GM12878 (cell line): ENCODE data around the gene BORCS6. TPM values are rescaled to one million over a fixed set of nuclear protein-coding genes. Genes with fewer than 3 reads are reported as not detected.

Source experiments
- ATAC-seq: fragments of 200-7000 bp; cut with Tn5 transposase; 3 replicates; pipeline ENCODE4 v1.9.1; 2020; ENCODE audit warnings: mild to moderate bottlenecking, moderate library complexity
- BruUV-seq: library from RNA; stranded (reverse); fragments of 400-500 nt; replicated peaks from 2 replicates; lab custom pipeline; 2021; lab: Mats Ljungman, UMichigan
- CTCF ChIA-PET: fragments of 300-600 bp; sonication (Branson Sonifier 250); formaldehyde crosslinking; extraction: SDS; loops from one replicate; lab custom pipeline; 2021; ENCODE audit warnings: inconsistent platforms; lab: Yijun Ruan, JAX
- POLR2A ChIA-PET: fragments of 350-600 bp; formaldehyde crosslinking; extraction: SDS; loops from one replicate; lab custom pipeline; 2021; ENCODE audit warnings: inconsistent platforms; lab: Charles Lee
- RAD21 ChIA-PET: fragments of 300-600 bp; sonication (Branson Sonifier 250); formaldehyde crosslinking; loops from one replicate; lab custom pipeline; 2023; ENCODE audit warnings: antibody characterized with exemption; ENCODE audit not compliant: unreplicated experiment; lab: Charles Lee
- SMC1A ChIA-PET: fragments of 300-600 bp; sonication (Branson Sonifier 250); formaldehyde crosslinking; loops from one replicate; lab custom pipeline; 2023; ENCODE audit not compliant: unreplicated experiment, uncharacterized antibody; lab: Charles Lee
- DNase-seq: peaks from one replicate; pipeline ENCODE4 v3.0.0-alpha.2; 2011; ENCODE audit warnings: low read depth, low spot score
- FAIRE-seq: peaks from 3 replicates; lab custom pipeline; 2011; peaks lifted over from hg19 to GRCh38; lab: Jason Lieb, UNC
- H2AFZ ChIP-seq: 2 replicates; pipeline ENCODE4 v1.6.0; 2011; ENCODE audit warnings: low read depth, low read length, control low read depth; ENCODE audit not compliant: control insufficient read depth
- H3K27ac ChIP-seq: 2 replicates; pipeline ENCODE4 v1.5.1; 2011; ENCODE audit warnings: control low read depth; ENCODE audit not compliant: control insufficient read depth, insufficient read depth
- H3K27me3 ChIP-seq, 2 experiments: replicated peaks in 1 of 2; 2 replicates each; pipeline versions ENCODE4 v1.6.0 to v1.6.1; 2011; ENCODE audit warnings: low read length in 1 of 2; ENCODE audit not compliant: control insufficient read depth in 2 of 2, insufficient read depth in 2 of 2
- H3K36me3 ChIP-seq, 2 experiments: 2 replicates each; pipeline ENCODE4 v1.5.1; 2011; ENCODE audit warnings: low read length in 1 of 2; ENCODE audit not compliant: control insufficient read depth in 2 of 2, insufficient read depth in 2 of 2
- H3K4me1 ChIP-seq: 2 replicates; pipeline ENCODE4 v1.6.1; 2011; ENCODE audit warnings: mild to moderate bottlenecking, low read length, moderate library complexity, mixed read lengths; ENCODE audit not compliant: control insufficient read depth, insufficient read depth
- H3K4me2 ChIP-seq: 2 replicates; pipeline ENCODE4 v1.6.0; 2011; ENCODE audit warnings: control low read depth; ENCODE audit not compliant: control insufficient read depth, insufficient read depth
- H3K4me3 ChIP-seq: fragments of 200-600 bp; sonication (generic); 2 replicates; pipeline ENCODE4 v1.5.1; 2016
- H3K79me2 ChIP-seq: 2 replicates; pipeline ENCODE4 v1.6.0; 2011; ENCODE audit warnings: low read length; ENCODE audit not compliant: control insufficient read depth, insufficient read depth
- H3K9ac ChIP-seq: 2 replicates; pipeline ENCODE4 v1.8.0; 2011; ENCODE audit warnings: low read length, control low read depth, mixed read lengths; ENCODE audit not compliant: control insufficient read depth, insufficient read depth
- H3K9me3 ChIP-seq: replicated peaks from 3 replicates; pipeline ENCODE4 v1.5.1; 2011; ENCODE audit warnings: mild to moderate bottlenecking, low read length; ENCODE audit not compliant: control insufficient read depth, insufficient read depth
- H4K20me1 ChIP-seq: 2 replicates; pipeline ENCODE4 v1.6.0; 2011; ENCODE audit not compliant: control insufficient read depth, insufficient read depth
- CBFB ChIP-seq: IDR thresholded peaks from 2 replicates; pipeline ENCODE4 v1.6.1; 2016; ENCODE audit warnings: antibody characterized with exemption, low read depth
- CHD1 ChIP-seq: IDR thresholded peaks from 2 replicates; pipeline ENCODE4 v1.6.1; 2012; ENCODE audit warnings: low read depth, low read length, improper control_type of control experiment
- CHD4 ChIP-seq: fragments of 200-600 bp; sonication (generic); IDR thresholded peaks from 2 replicates; pipeline ENCODE4 v1.6.1; 2016; ENCODE audit warnings: mild to moderate bottlenecking
- DPF2 ChIP-seq: fragments of 450-650 bp; IDR thresholded peaks from 2 replicates; pipeline ENCODE4 v1.6.1; 2017; ENCODE audit warnings: mild to moderate bottlenecking
- E2F4 ChIP-seq: IDR thresholded peaks from 2 replicates; pipeline ENCODE4 v1.6.1; 2012; ENCODE audit warnings: low read depth, low read length, improper control_type of control experiment
- EED ChIP-seq: sonication (generic); IDR thresholded peaks from 2 replicates; pipeline ENCODE4 v1.6.1; 2016; ENCODE audit warnings: antibody characterized with exemption, low read depth
- FOXM1 ChIP-seq: IDR thresholded peaks from 2 replicates; pipeline ENCODE4 v1.6.1; 2012; ENCODE audit warnings: low read depth, mild to moderate bottlenecking, inconsistent platforms, low read length, moderate library complexity
- HCFC1 ChIP-seq: fragments of 150-350 bp; IDR thresholded peaks from 2 replicates; pipeline ENCODE4 v1.6.1; 2014; ENCODE audit warnings: low read length
- JUNB ChIP-seq: IDR thresholded peaks from 2 replicates; pipeline ENCODE4 v1.6.1; 2016; ENCODE audit warnings: antibody characterized with exemption, mild to moderate bottlenecking
- KDM1A ChIP-seq: fragments of 200-600 bp; sonication (generic); IDR thresholded peaks from 2 replicates; pipeline ENCODE4 v1.6.1; 2016; ENCODE audit warnings: borderline replicate concordance
- LARP7 ChIP-seq: fragments of 450-650 bp; IDR thresholded peaks from 2 replicates; pipeline ENCODE4 v1.6.1; 2017; ENCODE audit warnings: mild to moderate bottlenecking
- MLLT1 ChIP-seq: fragments of 450-650 bp; IDR thresholded peaks from 2 replicates; pipeline ENCODE4 v1.6.1; 2016; ENCODE audit warnings: mild to moderate bottlenecking
- MTA3 ChIP-seq: IDR thresholded peaks from 2 replicates; pipeline ENCODE4 v1.6.1; 2012; ENCODE audit warnings: low read length, inconsistent platforms, borderline replicate concordance
- NFIC ChIP-seq: IDR thresholded peaks from 2 replicates; pipeline ENCODE4 v1.6.1; 2012; ENCODE audit warnings: low read depth, mild to moderate bottlenecking, inconsistent platforms, low read length, moderate library complexity
- NFYB ChIP-seq: IDR thresholded peaks from 2 replicates; pipeline ENCODE4 v1.6.1; 2011; ENCODE audit warnings: low read depth, mild to moderate bottlenecking, low read length, improper control_type of control experiment, moderate library complexity; ENCODE audit not compliant: insufficient read depth
- POLR2AphosphoS5 ChIP-seq: IDR thresholded peaks from 2 replicates; pipeline ENCODE4 v1.6.1; 2011; ENCODE audit warnings: mild to moderate bottlenecking, low read length, inconsistent platforms
- SREBF1 ChIP-seq: IDR thresholded peaks from 2 replicates; pipeline ENCODE4 v1.6.1; 2012; ENCODE audit warnings: mild to moderate bottlenecking, low read length
- SREBF2 ChIP-seq: IDR thresholded peaks from 2 replicates; pipeline ENCODE4 v1.6.1; 2012; ENCODE audit warnings: mild to moderate bottlenecking, low read length
- TCF3 ChIP-seq: IDR thresholded peaks from 2 replicates; pipeline ENCODE4 v1.6.1; 2012; ENCODE audit warnings: low read depth, mild to moderate bottlenecking, low read length, borderline replicate concordance; ENCODE audit not compliant: insufficient read depth
- ZNF384 ChIP-seq: IDR thresholded peaks from 2 replicates; pipeline ENCODE4 v1.6.1; 2012; ENCODE audit warnings: low read depth, mild to moderate bottlenecking, low read length, improper control_type of control experiment, borderline replicate concordance
- WGBS: methylation state at CpG from one replicate; pipeline ENCODE4 v1.1.6; 2016; ENCODE audit warnings: low lambda C conversion rate; ENCODE audit not compliant: insufficient replicate concordance, insufficient coverage; ENCODE audit errors: missing lambda C conversion rate; 5-methylcytosine and 5-hydroxymethylcytosine counted together
- in situ Hi-C: fragments of 300-500 bp; cut with MboI; formaldehyde crosslinking; loops from 9 replicates; pipeline ENCODE4 v1.14.3; 2018; ENCODE audit warnings: mixed read lengths
- intact Hi-C: fragments of 100-400 bp; cut with micrococcal nuclease; formaldehyde crosslinking; loops from one replicate; pipeline ENCODE4 v1.14.2; 2022; ENCODE audit not compliant: unreplicated experiment
- polyA plus RNA-seq, 11 experiments: library from polyadenylated mRNA; depleted of rRNA in 4 of 11; unstranded in 6 of 11; stranded (reverse) in 5 of 11; fragments of >200 nt; fragmentation: Nextera tagmentation in 4 of 11; fragmentation: Illumina TruSeq in 1 of 11; extraction: Ambion mirVana in 4 of 11; extraction: Trizol in 1 of 11; gene quantifications; 1 replicate in 1 of 11; 2 replicates in 10 of 11; pipeline versions ENCODE4 v1.2.1 to v1.2.3, GENCODE V29; 2011 to 2016; ENCODE audit warnings: inconsistent platforms in 2 of 11, missing spikeins in 2 of 11, low read depth in 1 of 11
- total RNA-seq, 4 experiments: library from RNA; depleted of rRNA in 3 of 4; stranded (reverse); fragments of >200 nt in 3 of 4; fragmentation: Illumina TruSeq in 1 of 4; extraction: Trizol in 1 of 4; gene quantifications; 2 replicates each; pipeline versions ENCODE4 v1.2.1 to v1.2.3, GENCODE V29; 2013 to 2021

The BORCS6 gene
- total and polyA plus RNA-seq, 10 of the 15 experiments (the other 5 are each of a cell fraction or from before 2014, with no cell fraction given), result 0.37 to 14.1 (median 6.7) TPM

DNA sequence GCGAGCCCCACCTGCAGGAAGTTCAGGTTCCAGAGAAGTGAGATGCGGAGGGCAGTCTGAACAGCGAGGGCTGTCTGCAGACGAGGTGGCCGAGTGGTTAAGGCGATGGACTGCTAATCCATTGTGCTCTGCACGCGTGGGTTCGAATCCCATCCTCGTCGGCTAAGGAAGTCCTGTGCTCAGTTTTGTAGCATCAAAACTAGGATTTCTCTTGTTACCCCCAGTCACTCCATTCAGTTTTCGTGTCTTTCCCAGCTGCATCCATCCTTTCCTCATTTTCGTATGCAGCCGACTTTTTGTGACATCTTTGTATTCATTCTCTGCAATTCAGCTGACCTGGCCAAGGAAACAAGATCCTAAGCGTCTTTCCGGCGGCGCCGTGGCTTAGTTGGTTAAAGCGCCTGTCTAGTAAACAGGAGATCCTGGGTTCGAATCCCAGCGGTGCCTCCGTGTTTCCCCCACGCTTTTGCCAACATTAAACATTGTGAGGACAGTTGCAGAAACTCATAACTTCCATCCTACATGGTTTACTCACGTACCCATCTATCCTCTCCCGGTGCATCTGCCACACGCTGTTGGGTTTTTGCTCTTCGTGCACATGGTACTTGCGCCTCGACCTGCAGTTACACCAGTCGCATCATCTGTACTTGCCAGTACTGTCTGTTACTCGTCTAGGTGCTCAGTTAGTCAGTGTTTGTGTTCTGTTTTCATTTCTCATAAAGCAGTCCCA, 3.0 kb downstream of the BORCS6 start (continued):
- TF ChIP-seq DPF2 (0 out of 2 replicates have a peak, but pooled peaks have one; percentile 33), E2F4 (no peak), CHD4 (no peak), MLLT1 (peak; percentile 83; the same call in 1 of the 2 replicates), NFYB (no peak), SREBF2 (peak; percentile 85), SREBF1 (no peak)
- TF ChIP-seq, all 136 proteins: peak for 56

DNA sequence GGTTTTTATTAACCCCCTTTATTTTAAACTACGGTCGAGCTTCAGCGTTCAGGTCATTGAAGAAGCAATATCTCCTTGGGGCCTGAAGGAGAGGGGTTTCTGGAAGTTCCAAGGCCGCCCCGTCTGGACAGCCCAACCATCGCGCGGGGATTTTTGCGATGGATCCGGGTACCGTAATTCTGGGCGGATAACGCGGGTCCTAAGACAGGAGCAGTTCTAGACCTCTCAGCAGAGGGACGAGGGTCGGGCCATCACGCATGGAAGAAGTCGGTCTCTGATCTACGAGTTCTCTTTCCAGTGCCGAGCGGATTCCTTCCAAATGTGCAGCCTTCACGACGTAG, 3.6 kb downstream of the BORCS6 start:
- no peaks in the 10 kb centered on the region for H3K27me3 ChIP-seq
- H2AFZ ChIP-seq, result peak overlapping the region; percentile 93
- FAIRE-seq (no peak), ATAC-seq (peak; percentile 2), DNase-seq (no peak)
- H4K20me1 ChIP-seq, result no peaks in the 10 kb centered on the region
- H3K79me2 ChIP-seq, result peaks cover 18% of the 10 kb centered on the region
- H3K4me1 ChIP-seq, result peaks cover 7% of the 10 kb centered on the region
- in situ Hi-C loops (loop anchor here (5.0 kb wide), 1 partner anchor 36 kb away; no protein-coding TSS in a partner anchor), intact Hi-C loops (loop anchor here (1.0 to 5.0 kb wide), 4 partner anchors 49 to 114 kb away; partner anchors contain the start of genes CTC1 and PFAS)
- no peaks in the 10 kb centered on the region for H3K36me3 ChIP-seq
- peak overlapping the region; percentile 93 for H3K27ac ChIP-seq
- BruUV-seq, result no TSS peak
- WGBS, result under 1% methylated on average over 23 of the region's 23 CpGs
- SMC1A ChIA-PET, result interaction anchor here (1.2 to 4.1 kb wide), 9 partner anchors 10 to 67 kb away, joined by 3 to 40 read pairs (median 5); partner anchors contain the start of genes ALOXE3 and HES7
- H3K4me2 ChIP-seq, result peak overlapping the region; percentile 63
- POLR2A ChIA-PET, result interaction anchor here (0.8 to 8.1 kb wide), 11 partner anchors 10 to 62 kb away, joined by 3 to 146 read pairs (median 8); partner anchors contain the start of genes AURKB, CTC1, HES7 and PER1
- H3K9ac ChIP-seq, result peak overlapping the region; percentile 95
- peak overlapping the region; percentile 73 for H3K4me3 ChIP-seq
- RAD21 ChIA-PET, result interaction anchor here (0.5 to 8.1 kb wide), 11 partner anchors 9 to 109 kb away, joined by 3 to 117 read pairs (median 6); partner anchors contain the start of genes SLC25A35 and TMEM107
- CTCF ChIA-PET, result interaction anchor here (0.7 to 6.2 kb wide), 4 partner anchors 23 to 91 kb away, joined by 3 to 53 read pairs (median 16); partner anchors contain the start of genes ALOXE3 and AURKB
- H3K9me3 ChIP-seq, result no peaks in the 10 kb centered on the region
- TF ChIP-seq CBFB (no peak), MTA3 (0 out of 2 replicates have a peak, but pooled peaks have one; percentile 17), FOXM1 (no peak), TCF3 (no peak), CHD1 (no peak), HCFC1 (no peak; the same call in 1 of the 2 replicates), EED (0 out of 2 replicates have a peak, but pooled peaks have one; percentile 8), NFIC (no peak), POLR2AphosphoS5 (no peak; the same call in 1 of the 2 replicates), LARP7 (no peak), JUNB (no peak), ZNF384 (no peak), KDM1A (no peak)
